Vagina (tissue), 2 donors: Measurements from ENCODE around the gene SPATA21. TPM values are rescaled to one million over a fixed set of nuclear protein-coding genes. Genes with fewer than 3 reads are reported as not detected.

Experiments used
- DNase-seq, 2 donors: peaks; one replicate each; pipeline ENCODE4 v3.0.0-alpha.2; 2017; ENCODE audit errors: extremely low spot score in 2 of 2
- H3K27ac ChIP-seq: fragments of 200-600 bp; sonication (generic); one replicate; pipeline ENCODE4 v1.5.1; 2019
- H3K27me3 ChIP-seq: fragments of 200-600 bp; sonication (generic); one replicate; pipeline ENCODE4 v1.5.1; 2019
- H3K36me3 ChIP-seq, 2 donors: fragments of 200-600 bp; sonication (generic); one replicate each; pipeline ENCODE4 v1.5.1; 2017 to 2019
- H3K4me1 ChIP-seq: fragments of 200-600 bp; sonication (generic); one replicate; pipeline ENCODE4 v1.5.1; 2019
- H3K4me3 ChIP-seq, 2 donors: fragments of 200-600 bp; sonication (generic); 1 replicate in 1 of 2; 2 replicates in 1 of 2; pipeline ENCODE4 v1.5.1; 2016 to 2019
- H3K9me3 ChIP-seq: fragments of 200-600 bp; sonication (generic); one replicate; pipeline ENCODE4 v1.5.1; 2019
- CTCF ChIP-seq, 3 experiments: fragments of 450-650 bp in 2 of 3; fragments of 200-600 bp in 1 of 3; sonication (generic) in 1 of 3; IDR thresholded peaks; one replicate each; pipeline ENCODE4 v1.5.1; 2017 to 2019; ENCODE audit warnings: antibody characterized with exemption in 3 of 3, mild to moderate bottlenecking in 2 of 3, moderate library complexity in 2 of 3
- POLR2A ChIP-seq, 2 donors: fragments of 450-650 bp; IDR thresholded peaks; one replicate each; pipeline ENCODE4 v1.6.1; 2017; ENCODE audit warnings: antibody characterized with exemption in 2 of 2, mild to moderate bottlenecking in 2 of 2, moderate library complexity in 2 of 2
- POLR2AphosphoS5 ChIP-seq, 2 donors: sonication (generic); formaldehyde crosslinking; IDR thresholded peaks; one replicate each; pipeline ENCODE4 v1.9.0; 2017; ENCODE audit warnings: antibody characterized with exemption in 2 of 2, mild to moderate bottlenecking in 2 of 2, low read depth in 1 of 2; ENCODE audit not compliant: insufficient read depth in 1 of 2
- intact Hi-C: fragments of 100-400 bp; cut with DNase I; formaldehyde crosslinking; loops from one replicate; pipeline ENCODE4 v1.15.1; 2023
- total RNA-seq: library from RNA; depleted of rRNA; stranded (reverse); fragments of >200 nt; gene quantifications from one replicate; pipeline ENCODE4 v1.2.3, GENCODE V29; 2016

SPATA21 gene
- total RNA-seq, 1 donor from 2014 or later, result not detected

- no peak for DNase-seq
- TF ChIP-seq POLR2A (IDR thresholded peaks at IDR 0.05) (no peak), CTCF (IDR thresholded peaks at IDR 0.05) (no peak), POLR2AphosphoS5 (IDR thresholded peaks at IDR 0.05; ENCODE audit: insufficient read depth in 1 of 2, low read depth in 1 of 2) (no peak)
- intact Hi-C loops, result no loop called here
- peaks cover 58% of the 10 kb centered on the region for H3K4me1 ChIP-seq
- peaks cover 0 to 45% of the 10 kb centered on the region in 2 donors for H3K36me3 ChIP-seq
- H3K4me3 ChIP-seq, result no peak overlapping the region
- no peaks in the 10 kb centered on the region for H3K9me3 ChIP-seq
- no peaks in the 10 kb centered on the region for H3K27me3 ChIP-seq
- H3K27ac ChIP-seq, result no peak overlapping the region
These were observed 43.4 kb downstream of the SPATA21 start for GRCh38 chr1:16393570-16394521.

- no peak for TF ChIP-seq POLR2AphosphoS5 (IDR thresholded peaks at IDR 0.05; ENCODE audit: insufficient read depth in 1 of 2, low read depth in 1 of 2)
- no peak for TF ChIP-seq CTCF (IDR thresholded peaks at IDR 0.05)
- TF ChIP-seq POLR2A (IDR thresholded peaks at IDR 0.05), result no peak
- Histone ChIP-seq H3K9me3 (no peaks in the 10 kb centered on the region), H3K36me3 (peaks cover 0 to 37% of the 10 kb centered on the region in 2 donors)
These were observed 44.3 kb downstream of the SPATA21 start for GRCh38 chr1:16392740-16393569.

DNA sequence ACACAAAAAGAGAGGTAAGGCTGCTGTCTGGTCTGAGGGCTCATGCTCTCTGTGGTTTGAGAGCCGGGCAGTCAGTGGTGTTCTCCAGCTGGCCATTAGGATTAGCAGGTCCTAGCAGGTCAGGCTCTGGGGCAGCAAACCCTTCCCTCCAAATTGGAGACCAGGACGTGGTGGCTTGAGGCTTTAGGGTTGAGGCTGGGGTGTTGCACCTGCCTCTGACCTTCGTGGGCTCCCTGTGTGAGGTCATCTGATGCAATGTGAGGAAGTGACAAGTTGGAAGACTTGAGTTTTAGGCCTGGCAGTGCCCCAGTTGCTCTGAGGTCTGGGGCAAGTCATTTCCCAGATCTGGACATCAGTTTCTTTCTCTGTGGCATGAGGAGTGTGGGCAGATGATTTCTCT lies 45.8 kb downstream of the SPATA21 start:
- Histone ChIP-seq H3K27ac (no peak overlapping the region), H3K27me3 (no peaks in the 10 kb centered on the region), H3K9me3 (no peaks in the 10 kb centered on the region), H3K4me3 (no peak overlapping the region), H3K4me1 (peaks cover 65% of the 10 kb centered on the region), H3K36me3 (peaks cover 0 to 29% of the 10 kb centered on the region in 2 donors)
- DNase-seq, result no peak
- intact Hi-C loops, result no loop called here
- TF ChIP-seq POLR2A (IDR thresholded peaks at IDR 0.05), result no peak
- no peak for TF ChIP-seq POLR2AphosphoS5 (IDR thresholded peaks at IDR 0.05; ENCODE audit: insufficient read depth in 1 of 2, low read depth in 1 of 2)
- TF ChIP-seq CTCF (IDR thresholded peaks at IDR 0.05), result no peak

More at GRCh38 chr1:16392740-16393569, 44.3 kb downstream of the SPATA21 start:
- no peak overlapping the region for H3K27ac ChIP-seq
- intact Hi-C loops, result no loop called here
- H3K4me3 ChIP-seq, result no peak overlapping the region
- no peak for DNase-seq
- no peaks in the 10 kb centered on the region for H3K27me3 ChIP-seq
- peaks cover 61% of the 10 kb centered on the region for H3K4me1 ChIP-seq

DNA sequence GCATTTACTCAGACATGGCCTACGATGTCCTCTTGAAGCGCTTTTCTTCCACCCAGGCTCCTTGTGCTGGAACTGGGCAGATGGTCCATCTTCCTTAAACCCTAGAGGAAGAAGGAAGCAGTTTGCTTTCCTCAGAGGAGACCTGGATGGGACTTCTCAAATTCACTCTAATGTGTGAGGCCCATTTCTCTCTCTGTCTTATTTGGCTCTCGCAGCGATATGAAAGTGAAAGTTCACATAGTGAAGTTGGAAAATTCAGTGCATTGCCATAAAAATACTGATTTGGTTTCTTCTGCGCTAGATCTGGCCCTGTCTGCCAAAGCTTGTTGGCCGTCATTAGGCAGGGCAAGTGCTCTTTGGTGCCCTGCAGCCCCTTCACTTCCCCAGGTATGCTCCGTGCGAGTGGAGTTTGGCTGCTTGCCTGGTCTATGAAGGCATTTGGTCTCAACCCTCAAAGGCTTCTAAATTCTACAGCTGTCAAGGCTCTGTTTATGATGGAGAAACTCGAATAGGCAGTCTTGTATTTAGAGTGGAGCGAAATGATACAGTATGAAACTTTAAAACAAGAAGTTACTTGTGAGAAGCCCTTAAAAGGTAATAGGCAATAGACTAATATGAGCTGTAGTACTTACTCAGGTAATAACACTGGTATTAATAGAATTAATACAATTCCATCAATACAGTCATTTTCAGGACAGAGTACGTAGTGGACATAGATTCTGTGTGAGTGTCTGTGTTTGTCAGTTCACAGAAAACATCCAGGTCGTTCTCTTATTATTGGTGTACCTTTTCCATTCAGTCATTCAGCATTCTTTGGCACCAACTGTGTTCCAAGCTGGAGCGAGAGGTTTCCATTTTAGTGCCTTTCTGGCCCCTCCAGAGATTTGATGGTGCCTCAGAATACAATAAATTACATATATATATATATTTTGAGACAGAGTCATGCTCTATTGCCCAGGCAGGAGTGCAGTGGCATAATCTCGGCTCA lies 49.7 kb downstream of the SPATA21 start:
- no peaks in the 10 kb centered on the region for H3K36me3 ChIP-seq
- no peaks in the 10 kb centered on the region for H3K9me3 ChIP-seq
- no peaks in the 10 kb centered on the region for H3K27me3 ChIP-seq
- H3K4me3 ChIP-seq, result peak overlapping the region; percentile 10 to 20
- H3K4me1 ChIP-seq, result peaks cover 73% of the 10 kb centered on the region
- TF ChIP-seq CTCF (IDR thresholded peaks at IDR 0.05) (no peak), POLR2A (IDR thresholded peaks at IDR 0.05) (no peak), POLR2AphosphoS5 (IDR thresholded peaks at IDR 0.05; ENCODE audit: insufficient read depth in 1 of 2, low read depth in 1 of 2) (no peak)
- DNase-seq, result no peak
- H3K27ac ChIP-seq, result peak overlapping the region; percentile 41
- intact Hi-C loops, result no loop called here
